WTC11 (cell line): ENCODE data around the gene MAP3K21.

Experiments used
- ATF3 ChIP-seq: sonication (generic); formaldehyde crosslinking; conservative IDR thresholded peaks from 2 replicates; pipeline ENCODE4 v1.8.1; 2022; ENCODE audit warnings: mild to moderate bottlenecking, missing genetic modification reagents
- CTCF ChIP-seq: fragments of 200-600 bp; IDR thresholded peaks from 2 replicates; pipeline ENCODE4 v1.8.0; 2022; ENCODE audit warnings: antibody characterized with exemption
- KAT7 ChIP-seq: sonication (generic); formaldehyde crosslinking; IDR thresholded peaks from 2 replicates; pipeline ENCODE4 v1.8.1; 2023; ENCODE audit warnings: missing genetic modification reagents, mild to moderate bottlenecking, borderline replicate concordance

DNA sequence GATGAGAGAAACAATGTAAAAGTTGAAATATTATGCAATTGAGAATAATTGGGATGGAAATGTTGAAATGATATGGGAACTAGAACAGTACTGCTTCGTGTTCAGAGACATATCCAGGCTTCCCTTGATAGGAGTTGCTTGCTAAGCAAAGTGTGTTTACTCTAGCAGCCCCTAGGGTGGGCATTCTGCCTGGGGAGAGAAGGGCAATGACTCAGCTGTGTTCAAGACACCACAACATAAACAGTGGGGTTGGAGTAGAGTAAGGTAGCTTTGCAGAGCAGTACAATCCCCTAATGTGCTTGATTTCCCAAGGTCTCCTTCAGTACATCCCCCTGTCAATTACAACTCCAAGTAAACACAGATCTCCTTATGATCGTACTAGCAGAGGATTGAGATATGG is 27.2 kb upstream of the MAP3K21 start:
- TF ChIP-seq CTCF (no peak), ATF3 (CRISPR knock-in tag) (no peak), KAT7 (no peak)
